ENCODE measurements around the gene LRP1.

DNA sequence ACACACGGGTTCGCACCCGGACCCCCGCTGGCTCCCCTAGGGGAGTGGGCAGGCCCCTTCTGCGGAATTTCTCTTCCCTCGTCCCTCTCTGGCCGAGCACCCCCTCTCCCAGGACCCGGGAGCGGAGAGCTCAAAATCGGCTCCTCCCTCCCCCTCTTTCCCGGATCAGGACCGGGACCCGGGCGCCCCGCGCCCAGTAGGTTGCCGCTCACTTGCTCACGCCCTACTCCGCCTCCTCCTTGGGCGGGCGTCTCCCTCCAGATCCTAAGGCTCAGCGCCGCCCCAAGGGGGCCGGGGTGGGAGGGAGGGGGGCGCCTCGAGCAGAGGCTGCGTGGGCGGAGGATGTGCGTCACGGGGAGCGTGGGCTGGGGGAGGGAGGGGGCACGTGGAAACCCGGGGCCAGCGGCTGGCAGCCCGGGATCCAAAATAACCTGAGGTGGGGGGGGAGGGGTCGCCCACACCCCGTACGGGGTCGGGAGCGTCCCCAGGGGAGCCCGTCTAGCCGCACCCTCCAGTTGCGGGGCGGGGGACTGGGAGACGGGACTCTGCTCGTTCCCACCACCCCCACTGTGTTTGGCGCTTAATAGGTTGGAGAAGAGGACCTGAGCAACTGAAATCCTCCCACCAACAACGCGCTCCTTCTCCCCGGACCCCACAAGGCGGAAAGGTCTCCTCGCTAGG lies 41.1 kb upstream of the LRP1 start:
- TF ChIP-seq, protein P1, sequence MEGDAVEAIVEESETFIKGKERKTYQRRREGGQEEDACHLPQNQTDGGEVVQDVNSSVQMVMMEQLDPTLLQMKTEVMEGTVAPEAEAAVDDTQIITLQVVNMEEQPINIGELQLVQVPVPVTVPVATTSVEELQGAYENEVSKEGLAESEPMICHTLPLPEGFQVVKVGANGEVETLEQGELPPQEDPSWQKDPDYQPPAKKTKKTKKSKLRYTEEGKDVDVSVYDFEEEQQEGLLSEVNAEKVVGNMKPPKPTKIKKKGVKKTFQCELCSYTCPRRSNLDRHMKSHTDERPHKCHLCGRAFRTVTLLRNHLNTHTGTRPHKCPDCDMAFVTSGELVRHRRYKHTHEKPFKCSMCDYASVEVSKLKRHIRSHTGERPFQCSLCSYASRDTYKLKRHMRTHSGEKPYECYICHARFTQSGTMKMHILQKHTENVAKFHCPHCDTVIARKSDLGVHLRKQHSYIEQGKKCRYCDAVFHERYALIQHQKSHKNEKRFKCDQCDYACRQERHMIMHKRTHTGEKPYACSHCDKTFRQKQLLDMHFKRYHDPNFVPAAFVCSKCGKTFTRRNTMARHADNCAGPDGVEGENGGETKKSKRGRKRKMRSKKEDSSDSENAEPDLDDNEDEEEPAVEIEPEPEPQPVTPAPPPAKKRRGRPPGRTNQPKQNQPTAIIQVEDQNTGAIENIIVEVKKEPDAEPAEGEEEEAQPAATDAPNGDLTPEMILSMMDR (IDR thresholded peaks at IDR 0.05; ENCODE audit: low read depth, low read length, poor library complexity, severe bottlenecking) = no peak
- TF ChIP-seq EZH2phosphoT487 (IDR thresholded peaks at IDR 0.05; ENCODE audit: borderline replicate concordance, low read length) = no peak

Measured in DOHH2 (cell line).